ENCODE results near the gene NALCN.

NALCN gene

DNA sequence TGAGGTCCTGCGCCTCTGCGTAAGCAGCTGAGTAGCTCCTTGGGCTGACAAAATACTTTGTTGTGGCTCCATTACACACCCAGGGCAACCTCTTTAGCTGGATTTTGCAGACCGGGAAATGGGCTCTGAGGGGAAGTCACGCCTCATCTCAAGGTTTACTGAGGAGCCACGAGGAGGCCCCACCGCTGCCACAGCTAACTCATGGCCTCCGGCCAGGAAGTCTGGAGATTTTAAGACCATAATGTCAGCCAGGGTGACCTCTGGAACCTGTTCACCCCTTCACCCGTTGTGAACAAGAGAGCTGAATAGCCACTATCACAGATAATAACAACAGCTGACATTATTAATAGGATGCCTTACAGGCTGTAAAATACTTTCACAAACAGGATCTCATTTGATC is 390.4 kb downstream of the NALCN start:
- no peak for DNase-seq (ENCODE audit: low spot score)

DNA sequence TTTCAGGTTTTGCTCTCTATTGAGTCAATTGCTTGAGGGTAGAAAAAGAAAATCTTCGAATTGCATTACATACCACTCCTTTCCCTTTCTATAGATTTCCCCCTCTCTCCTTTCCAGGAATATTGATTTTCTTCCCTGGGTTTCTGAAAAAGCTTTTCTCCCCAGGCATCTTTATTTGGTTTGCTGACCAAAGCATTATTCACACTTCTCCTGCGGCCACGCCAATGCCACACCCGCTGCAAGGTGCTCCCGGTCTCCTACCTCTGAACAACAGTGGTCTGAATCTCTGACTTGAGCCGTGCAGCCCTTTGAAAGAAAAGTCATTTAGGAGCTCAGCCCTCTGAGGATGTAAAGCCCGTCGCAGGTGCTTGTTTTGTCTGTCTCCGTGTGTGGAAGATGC is 390.8 kb downstream of the NALCN start:
- no peak for DNase-seq (ENCODE audit: low spot score)

- DNase-seq (ENCODE audit: low spot score), result no peak
These were observed 397.2 kb downstream of the NALCN start for GRCh38 chr13:101019126-101019525.

DNA sequence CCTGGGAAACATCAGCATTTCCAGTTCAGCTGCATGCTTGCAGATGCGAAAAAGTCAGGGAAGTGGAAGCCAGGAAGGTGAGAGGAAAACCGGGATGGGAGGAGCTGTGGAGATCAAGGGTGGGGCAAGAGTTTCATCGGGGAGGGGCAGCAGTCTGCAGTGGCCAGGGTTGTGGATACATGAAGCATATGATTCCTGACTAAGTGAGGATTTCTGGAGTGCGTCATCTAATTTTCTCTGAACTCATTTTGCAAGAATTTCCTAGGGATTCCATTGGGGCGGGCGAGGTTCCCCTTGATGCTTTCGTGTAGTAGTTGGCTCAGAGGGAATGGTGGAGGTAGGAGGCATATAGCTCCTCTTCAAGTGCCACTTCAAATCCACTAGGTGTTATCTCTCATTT is 397.6 kb downstream of the NALCN start:
- DNase-seq (ENCODE audit: low spot score), result no peak

- DNase-seq (ENCODE audit: low spot score), result no peak
These were observed 399.0 kb downstream of the NALCN start for GRCh38 chr13:101017123-101017872.

- no peak for DNase-seq (ENCODE audit: low spot score)
These were observed 399.8 kb downstream of the NALCN start for GRCh38 chr13:101016475-101016874.

- no peak for DNase-seq (ENCODE audit: low spot score)
These were observed 403.1 kb downstream of the NALCN start for GRCh38 chr13:101013245-101013644.

- DNase-seq (ENCODE audit: low spot score), result no peak
These were observed 406.2 kb downstream of the NALCN start for GRCh38 chr13:101010100-101010499.

GRCh38 chr13:101007245-101007644 is 409.1 kb downstream of the NALCN start:
- DNase-seq (ENCODE audit: low spot score), result no peak
